ENCODE results near the gene KNL1.

KNL1 gene, protein sequence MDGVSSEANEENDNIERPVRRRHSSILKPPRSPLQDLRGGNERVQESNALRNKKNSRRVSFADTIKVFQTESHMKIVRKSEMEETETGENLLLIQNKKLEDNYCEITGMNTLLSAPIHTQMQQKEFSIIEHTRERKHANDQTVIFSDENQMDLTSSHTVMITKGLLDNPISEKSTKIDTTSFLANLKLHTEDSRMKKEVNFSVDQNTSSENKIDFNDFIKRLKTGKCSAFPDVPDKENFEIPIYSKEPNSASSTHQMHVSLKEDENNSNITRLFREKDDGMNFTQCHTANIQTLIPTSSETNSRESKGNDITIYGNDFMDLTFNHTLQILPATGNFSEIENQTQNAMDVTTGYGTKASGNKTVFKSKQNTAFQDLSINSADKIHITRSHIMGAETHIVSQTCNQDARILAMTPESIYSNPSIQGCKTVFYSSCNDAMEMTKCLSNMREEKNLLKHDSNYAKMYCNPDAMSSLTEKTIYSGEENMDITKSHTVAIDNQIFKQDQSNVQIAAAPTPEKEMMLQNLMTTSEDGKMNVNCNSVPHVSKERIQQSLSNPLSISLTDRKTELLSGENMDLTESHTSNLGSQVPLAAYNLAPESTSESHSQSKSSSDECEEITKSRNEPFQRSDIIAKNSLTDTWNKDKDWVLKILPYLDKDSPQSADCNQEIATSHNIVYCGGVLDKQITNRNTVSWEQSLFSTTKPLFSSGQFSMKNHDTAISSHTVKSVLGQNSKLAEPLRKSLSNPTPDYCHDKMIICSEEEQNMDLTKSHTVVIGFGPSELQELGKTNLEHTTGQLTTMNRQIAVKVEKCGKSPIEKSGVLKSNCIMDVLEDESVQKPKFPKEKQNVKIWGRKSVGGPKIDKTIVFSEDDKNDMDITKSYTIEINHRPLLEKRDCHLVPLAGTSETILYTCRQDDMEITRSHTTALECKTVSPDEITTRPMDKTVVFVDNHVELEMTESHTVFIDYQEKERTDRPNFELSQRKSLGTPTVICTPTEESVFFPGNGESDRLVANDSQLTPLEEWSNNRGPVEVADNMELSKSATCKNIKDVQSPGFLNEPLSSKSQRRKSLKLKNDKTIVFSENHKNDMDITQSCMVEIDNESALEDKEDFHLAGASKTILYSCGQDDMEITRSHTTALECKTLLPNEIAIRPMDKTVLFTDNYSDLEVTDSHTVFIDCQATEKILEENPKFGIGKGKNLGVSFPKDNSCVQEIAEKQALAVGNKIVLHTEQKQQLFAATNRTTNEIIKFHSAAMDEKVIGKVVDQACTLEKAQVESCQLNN (N-terminal part only)

DNA sequence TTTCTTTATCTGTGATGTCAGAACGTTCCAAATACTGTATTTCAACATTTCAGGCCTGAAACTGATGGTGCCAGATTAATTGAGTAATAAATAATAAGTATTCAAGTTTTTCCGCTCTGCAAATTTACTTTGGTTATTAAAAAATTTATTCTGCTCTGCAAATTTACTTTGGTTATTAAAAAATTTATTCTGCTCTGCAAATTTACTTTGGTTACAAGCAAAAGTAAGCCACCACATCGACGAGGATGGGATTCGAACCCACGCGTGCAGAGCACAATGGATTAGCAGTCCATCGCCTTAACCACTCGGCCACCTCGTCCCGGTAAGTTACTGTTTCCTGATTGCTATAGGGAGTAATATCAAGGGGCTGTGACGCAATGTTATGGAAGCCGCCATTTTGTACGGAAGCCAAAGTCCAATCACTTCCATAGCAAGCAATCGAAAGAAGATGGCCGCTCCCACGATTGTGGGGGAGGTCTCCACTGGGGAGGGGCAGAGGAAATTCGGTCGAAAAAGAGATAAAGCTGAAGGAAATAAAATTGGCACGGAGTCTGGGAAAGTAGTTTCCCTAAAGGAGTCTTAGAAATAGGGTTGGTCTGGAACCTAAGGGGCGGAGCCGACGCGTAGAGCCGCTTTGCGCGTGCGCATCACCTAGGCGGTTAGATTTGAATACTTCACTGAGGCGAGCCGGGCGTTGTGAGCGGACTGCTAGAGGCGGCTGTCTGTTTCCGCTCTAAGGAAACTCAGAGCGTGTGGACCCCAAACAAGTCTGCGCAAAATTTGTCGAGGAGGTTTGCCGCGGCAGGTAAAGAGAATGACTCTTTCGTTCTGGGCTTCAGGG is at the start of gene KNL1:
KNL1 (plus strand) TSS at position 662 of the 841 bp plus-strand sequence. CDS start 8,683 bp downstream, outside the sequence.
- no peaks in the 10 kb centered on the region for H3K9me3 Mint-ChIP-seq
- H3K27me3 Mint-ChIP-seq (ENCODE audit: low read depth, poor library complexity), result peaks cover 7% of the 10 kb centered on the region
- peak within 1 kb of the TSS; percentile 96 for H3K4me3 Mint-ChIP-seq
- H3K4me1 Mint-ChIP-seq, result peaks cover 26% of the 10 kb centered on the region
- peak; percentile 88 for DNase-seq
- H3K36me3 Mint-ChIP-seq (ENCODE audit: low read depth), result no peaks in the 10 kb centered on the region
- H3K27ac Mint-ChIP-seq, result peak within 1 kb of the TSS; percentile 100
- TF ChIP-seq, protein P1, sequence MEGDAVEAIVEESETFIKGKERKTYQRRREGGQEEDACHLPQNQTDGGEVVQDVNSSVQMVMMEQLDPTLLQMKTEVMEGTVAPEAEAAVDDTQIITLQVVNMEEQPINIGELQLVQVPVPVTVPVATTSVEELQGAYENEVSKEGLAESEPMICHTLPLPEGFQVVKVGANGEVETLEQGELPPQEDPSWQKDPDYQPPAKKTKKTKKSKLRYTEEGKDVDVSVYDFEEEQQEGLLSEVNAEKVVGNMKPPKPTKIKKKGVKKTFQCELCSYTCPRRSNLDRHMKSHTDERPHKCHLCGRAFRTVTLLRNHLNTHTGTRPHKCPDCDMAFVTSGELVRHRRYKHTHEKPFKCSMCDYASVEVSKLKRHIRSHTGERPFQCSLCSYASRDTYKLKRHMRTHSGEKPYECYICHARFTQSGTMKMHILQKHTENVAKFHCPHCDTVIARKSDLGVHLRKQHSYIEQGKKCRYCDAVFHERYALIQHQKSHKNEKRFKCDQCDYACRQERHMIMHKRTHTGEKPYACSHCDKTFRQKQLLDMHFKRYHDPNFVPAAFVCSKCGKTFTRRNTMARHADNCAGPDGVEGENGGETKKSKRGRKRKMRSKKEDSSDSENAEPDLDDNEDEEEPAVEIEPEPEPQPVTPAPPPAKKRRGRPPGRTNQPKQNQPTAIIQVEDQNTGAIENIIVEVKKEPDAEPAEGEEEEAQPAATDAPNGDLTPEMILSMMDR (IDR thresholded peaks at IDR 0.05), result no peak

DNA sequence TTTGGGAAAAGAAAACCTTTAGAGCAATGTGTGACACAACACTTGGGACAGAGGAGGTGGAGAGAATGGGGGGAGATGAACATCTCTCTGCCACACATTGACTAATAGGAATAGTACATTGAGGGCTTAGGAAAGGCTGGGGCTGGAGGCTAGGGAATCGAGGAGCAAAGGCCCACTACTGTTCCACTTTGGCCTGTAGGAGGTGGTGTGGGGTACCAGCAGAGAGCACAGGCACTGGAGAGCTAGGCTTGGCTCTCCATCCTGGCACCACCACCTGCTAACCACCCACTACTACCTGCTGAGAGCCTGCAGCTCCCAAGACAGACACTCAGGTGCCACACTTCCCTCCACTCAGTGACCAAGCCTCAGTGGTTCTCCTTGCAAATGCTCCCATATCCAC is 48.6 kb upstream of the KNL1 start:
- Mint-ChIP-seq H3K9me3 (no peaks in the 10 kb centered on the region), H3K27me3 (ENCODE audit: low read depth, poor library complexity) (no peaks in the 10 kb centered on the region), H3K4me1 (peaks cover 20% of the 10 kb centered on the region), H3K27ac (no peak overlapping the region), H3K4me3 (no peak overlapping the region), H3K36me3 (ENCODE audit: low read depth) (peaks cover 18% of the 10 kb centered on the region)
- no peak for DNase-seq
- TF ChIP-seq, protein P1 (IDR thresholded peaks at IDR 0.05), result no peak

DNA sequence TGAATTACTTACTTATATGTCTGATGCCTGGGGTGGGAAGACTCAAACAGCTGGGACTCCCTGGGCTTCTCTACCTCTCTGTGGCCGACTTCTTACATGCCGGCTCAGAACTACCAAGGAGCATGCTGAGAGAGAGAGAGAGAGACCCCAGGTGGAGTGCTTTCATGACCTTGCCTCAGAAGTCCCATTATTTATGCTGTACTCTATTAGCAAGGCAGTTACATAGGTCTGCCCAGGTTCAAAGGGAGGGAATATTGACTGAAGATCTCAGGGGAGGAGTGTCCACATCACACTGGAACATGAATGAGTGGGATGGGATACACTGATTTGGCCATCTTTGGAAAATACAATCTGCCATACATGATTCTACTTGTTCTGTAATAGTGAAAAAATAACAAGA is 45.4 kb upstream of the KNL1 start:
- Mint-ChIP-seq H3K36me3 (ENCODE audit: low read depth) (peaks cover 24% of the 10 kb centered on the region), H3K4me3 (no peak overlapping the region), H3K9me3 (no peaks in the 10 kb centered on the region), H3K4me1 (peaks cover 20% of the 10 kb centered on the region), H3K27ac (peak overlapping the region; percentile 62), H3K27me3 (ENCODE audit: low read depth, poor library complexity) (peaks cover under 1% of the 10 kb centered on the region)
- no peak for DNase-seq
- TF ChIP-seq, protein P1 (IDR thresholded peaks at IDR 0.05), result no peak

DNA sequence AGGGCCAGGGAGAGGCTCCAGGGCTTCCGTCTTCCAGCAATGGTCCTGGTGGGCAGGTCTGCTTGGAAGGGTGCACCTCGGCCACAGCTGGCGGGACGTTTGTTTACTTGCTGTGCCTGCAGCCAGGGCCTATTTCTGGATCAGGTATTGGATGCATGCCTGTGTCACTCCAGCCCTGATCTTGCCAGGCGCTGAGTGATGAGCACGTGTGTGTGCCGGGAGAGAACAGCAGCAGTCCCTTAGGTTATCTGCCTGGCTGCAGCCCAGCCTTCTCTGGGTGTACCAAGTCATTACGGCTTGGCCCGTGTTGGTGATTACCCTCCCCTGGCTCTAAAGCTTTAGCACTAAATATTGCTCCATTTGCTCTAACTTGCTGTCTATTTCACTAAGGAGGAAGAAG is 44.2 kb upstream of the KNL1 start:
- Mint-ChIP-seq H3K9me3 (no peaks in the 10 kb centered on the region), H3K27me3 (ENCODE audit: low read depth, poor library complexity) (peaks cover 2% of the 10 kb centered on the region), H3K36me3 (ENCODE audit: low read depth) (peaks cover 24% of the 10 kb centered on the region), H3K4me1 (peaks cover 28% of the 10 kb centered on the region), H3K4me3 (no peak overlapping the region), H3K27ac (no peak overlapping the region)
- TF ChIP-seq, protein P1 (IDR thresholded peaks at IDR 0.05), result no peak
- DNase-seq, result no peak
